Thyroid gland (tissue), 4 donors: ENCODE data around the gene TMEM258. TPM values are rescaled to one million over a fixed set of nuclear protein-coding genes. Genes with fewer than 3 reads are reported as not detected.

ENCODE experiments used
- DNase-seq, 2 donors: peaks; one replicate each; pipeline ENCODE4 v3.0.0-alpha.2; 2019
- H3K27ac ChIP-seq, 3 donors: fragments of 200-600 bp; sonication (generic); 1 replicate in 2 of 3; 2 replicates in 1 of 3; pipeline ENCODE4 v1.5.1; 2016 to 2019; ENCODE audit warnings: mild to moderate bottlenecking in 1 of 3, moderate library complexity in 1 of 3
- H3K27me3 ChIP-seq: fragments of 200-600 bp; sonication (generic); one replicate; pipeline ENCODE4 v1.5.1; 2019
- H3K36me3 ChIP-seq, 2 donors: fragments of 200-600 bp; sonication (generic); one replicate each; pipeline ENCODE4 v1.5.1; 2016 to 2019
- H3K4me1 ChIP-seq, 2 donors: fragments of 200-600 bp; sonication (generic); one replicate each; pipeline ENCODE4 v1.5.1; 2017 to 2019
- H3K4me3 ChIP-seq, 3 donors: fragments of 200-600 bp; sonication (generic); replicated peaks in 1 of 3; 1 replicate in 2 of 3; 2 replicates in 1 of 3; pipeline ENCODE4 v1.5.1; 2016; ENCODE audit warnings: mild to moderate bottlenecking in 1 of 3
- H3K9me3 ChIP-seq: fragments of 200-600 bp; sonication (generic); one replicate; pipeline ENCODE4 v1.5.1; 2017
- POLR2A ChIP-seq, 2 donors: fragments of 450-650 bp; IDR thresholded peaks; one replicate each; pipeline ENCODE4 v1.6.1; 2017; ENCODE audit warnings: antibody characterized with exemption in 2 of 2, mild to moderate bottlenecking in 2 of 2, moderate library complexity in 1 of 2
- WGBS, 2 donors: methylation state at CpG; one replicate each; pipeline ENCODE4 v1.1.5; 2017; 5-methylcytosine and 5-hydroxymethylcytosine counted together
- intact Hi-C: fragments of 100-400 bp; cut with DNase I; formaldehyde crosslinking; loops from one replicate; pipeline ENCODE4 v1.15.1; 2023
- total RNA-seq, 4 donors: library from RNA; depleted of rRNA; stranded (reverse); fragments of >200 nt; gene quantifications; one replicate each; pipeline ENCODE4 v1.2.3, GENCODE V29; 2016
- TF ChIP-seq, protein P1 (sequence below), 6 experiments: fragments of 200-600 bp in 3 of 6; fragments of 450-650 bp in 3 of 6; sonication (generic) in 3 of 6; IDR thresholded peaks; one replicate each; pipeline ENCODE4 v1.5.1; 2016 to 2019; ENCODE audit warnings: antibody characterized with exemption in 6 of 6, mild to moderate bottlenecking in 2 of 6, inconsistent platforms in 1 of 6, moderate library complexity in 1 of 6

TMEM258 gene
- 10 to 100 TPM; 28.0 to 57.9 (median 48.1) TPM for total RNA-seq

DNA sequence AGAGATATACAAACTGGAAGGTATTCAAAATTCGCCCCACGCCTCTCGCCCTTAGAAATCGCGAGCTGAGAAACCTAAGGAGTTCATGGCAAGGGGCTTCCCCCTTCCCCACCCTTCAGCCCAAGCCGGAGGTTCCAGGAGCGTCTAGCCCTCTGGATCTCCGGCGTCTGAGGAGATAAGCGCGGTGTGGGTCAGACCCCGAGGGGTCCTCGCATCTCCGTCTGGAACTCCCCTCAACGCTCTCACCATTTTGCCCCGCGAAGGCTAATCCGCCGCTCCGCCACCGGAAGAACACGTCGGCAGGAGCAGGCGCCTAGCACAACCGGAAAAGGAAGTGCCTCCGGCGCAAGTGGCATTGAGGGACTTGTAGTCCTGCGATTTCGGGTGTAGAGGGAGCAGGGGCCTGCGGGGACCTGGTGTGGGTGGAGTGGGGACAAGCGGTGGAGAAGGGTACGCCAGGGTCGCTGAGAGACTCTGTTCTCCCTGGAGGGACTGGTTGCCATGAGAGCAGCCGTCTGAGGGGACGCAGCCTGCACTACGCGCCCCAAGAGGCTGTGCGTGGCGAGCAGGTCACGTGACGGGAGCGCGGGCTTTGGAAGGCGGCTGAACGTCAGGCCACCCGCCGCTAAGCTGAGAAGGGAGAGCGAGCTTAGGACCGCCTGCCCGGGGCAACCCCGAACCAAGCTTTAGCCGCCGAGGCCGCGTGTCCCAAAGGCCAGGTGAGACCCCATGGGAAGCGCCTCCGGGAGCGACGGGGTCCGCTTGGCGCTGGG, at the start of gene TMEM258, which contains the start of gene FEN1:
Gene TMEM258 (minus strand): TSS at position 290 of the 773 bp plus-strand sequence. CDS start 41 bp downstream, at position 249.
Gene FEN1 (plus strand): TSS at position 602 of the 773 bp plus-strand sequence. CDS start 2,451 bp downstream, outside the sequence.
- Histone ChIP-seq H3K36me3 (peaks cover 25 to 28% of the 10 kb centered on the region in 2 donors), H3K9me3 (no peaks in the 10 kb centered on the region), H3K27ac (peak within 1 kb of the TSS; percentile 91 to 98 (median 96)), H3K27me3 (no peaks in the 10 kb centered on the region), H3K4me3 (peak within 1 kb of the TSS; percentile 68 to 83 (median 75)), H3K4me1 (peaks cover 6 to 22% of the 10 kb centered on the region in 2 donors)
- intact Hi-C loops, result loop anchor here (5.0 kb wide), 1 partner anchor 315 kb away; no protein-coding TSS in a partner anchor
- peak; percentile 89 to 90 for DNase-seq
- peak in 1 of 2 donors; percentile 68 for TF ChIP-seq POLR2A (IDR thresholded peaks at IDR 0.05)
- TF ChIP-seq, protein P1, sequence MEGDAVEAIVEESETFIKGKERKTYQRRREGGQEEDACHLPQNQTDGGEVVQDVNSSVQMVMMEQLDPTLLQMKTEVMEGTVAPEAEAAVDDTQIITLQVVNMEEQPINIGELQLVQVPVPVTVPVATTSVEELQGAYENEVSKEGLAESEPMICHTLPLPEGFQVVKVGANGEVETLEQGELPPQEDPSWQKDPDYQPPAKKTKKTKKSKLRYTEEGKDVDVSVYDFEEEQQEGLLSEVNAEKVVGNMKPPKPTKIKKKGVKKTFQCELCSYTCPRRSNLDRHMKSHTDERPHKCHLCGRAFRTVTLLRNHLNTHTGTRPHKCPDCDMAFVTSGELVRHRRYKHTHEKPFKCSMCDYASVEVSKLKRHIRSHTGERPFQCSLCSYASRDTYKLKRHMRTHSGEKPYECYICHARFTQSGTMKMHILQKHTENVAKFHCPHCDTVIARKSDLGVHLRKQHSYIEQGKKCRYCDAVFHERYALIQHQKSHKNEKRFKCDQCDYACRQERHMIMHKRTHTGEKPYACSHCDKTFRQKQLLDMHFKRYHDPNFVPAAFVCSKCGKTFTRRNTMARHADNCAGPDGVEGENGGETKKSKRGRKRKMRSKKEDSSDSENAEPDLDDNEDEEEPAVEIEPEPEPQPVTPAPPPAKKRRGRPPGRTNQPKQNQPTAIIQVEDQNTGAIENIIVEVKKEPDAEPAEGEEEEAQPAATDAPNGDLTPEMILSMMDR (IDR thresholded peaks at IDR 0.05), result peak in 2 of 6 experiments; percentile 24 to 40
- WGBS, 2 donors, result 0 to 1% methylated on average over 10 to 24 of the region's 61 CpGs

DNA sequence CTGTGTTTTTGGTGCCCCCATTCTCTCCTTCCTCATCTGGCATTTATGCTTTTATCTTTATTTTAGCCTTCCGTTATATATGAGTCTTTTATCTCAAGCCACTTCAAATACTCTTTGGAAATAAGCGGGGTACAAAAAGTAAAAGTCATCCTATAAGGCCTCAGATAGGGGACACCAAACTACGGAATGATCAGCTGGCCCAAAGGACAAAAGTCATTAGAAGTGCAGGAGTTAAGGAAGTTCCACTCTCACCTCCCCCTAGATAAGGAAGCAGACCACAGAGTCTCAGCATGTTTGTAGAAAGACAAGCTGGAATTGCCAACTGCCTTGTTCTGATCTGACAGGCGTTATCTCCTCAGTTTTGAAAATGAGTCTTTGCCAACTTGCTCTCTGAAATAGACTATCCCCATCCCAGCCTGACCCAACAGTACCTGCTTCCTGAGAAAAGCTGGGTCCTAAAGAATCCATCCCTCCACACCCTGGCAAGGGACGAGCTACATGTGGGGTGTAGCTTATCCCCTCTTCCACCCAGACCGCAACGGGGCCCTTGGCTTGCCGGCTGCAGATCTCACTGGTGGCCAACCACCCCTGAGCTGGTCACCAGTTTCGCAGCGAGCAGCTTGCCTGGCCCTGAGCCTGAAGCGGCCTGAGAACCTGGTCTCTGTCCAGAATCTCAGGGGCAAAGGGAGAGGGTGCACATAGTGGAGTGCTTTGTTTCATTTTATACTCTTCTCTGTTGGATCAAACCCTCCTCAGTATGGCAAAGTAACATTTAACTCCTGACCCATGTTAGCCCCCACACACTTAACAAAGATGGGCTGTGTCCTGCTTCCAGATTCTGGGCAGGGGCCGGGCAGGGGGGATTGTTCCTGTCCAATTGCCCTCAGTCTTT, 49.5 kb upstream of the TMEM258 start:
- intact Hi-C loops, result no loop called here
- no peak for DNase-seq
- 92% methylated on average over 12 of the region's 12 CpGs for WGBS, 2 donors
- Histone ChIP-seq H3K4me3 (no peak overlapping the region), H3K9me3 (no peaks in the 10 kb centered on the region), H3K36me3 (no peaks in the 10 kb centered on the region), H3K27me3 (no peaks in the 10 kb centered on the region), H3K27ac (no peak overlapping the region), H3K4me1 (no peaks in the 10 kb centered on the region)
- TF ChIP-seq POLR2A (IDR thresholded peaks at IDR 0.05), result no peak
- TF ChIP-seq, protein P1 (IDR thresholded peaks at IDR 0.05), result no peak

DNA sequence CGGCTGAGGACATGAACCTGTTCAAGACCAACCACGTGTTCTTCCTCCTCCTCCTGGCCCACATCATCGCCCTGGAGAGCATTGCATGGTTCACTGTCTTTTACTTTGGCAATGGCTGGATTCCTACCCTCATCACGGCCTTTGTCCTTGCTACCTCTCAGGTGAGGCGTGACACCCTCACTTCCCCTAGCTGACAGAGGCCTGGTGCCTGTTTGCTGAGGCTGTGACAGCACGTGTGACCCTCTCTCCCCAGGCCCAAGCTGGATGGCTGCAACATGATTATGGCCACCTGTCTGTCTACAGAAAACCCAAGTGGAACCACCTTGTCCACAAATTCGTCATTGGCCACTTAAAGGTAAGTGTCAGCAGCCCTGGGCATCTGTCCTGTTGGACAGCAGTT, 48.0 kb upstream of the TMEM258 start:
- H3K27ac ChIP-seq, result no peak overlapping the region
- no peaks in the 10 kb centered on the region for H3K4me1 ChIP-seq
- no peak for DNase-seq
- H3K27me3 ChIP-seq, result no peaks in the 10 kb centered on the region
- TF ChIP-seq POLR2A (IDR thresholded peaks at IDR 0.05), result no peak
- TF ChIP-seq, protein P1 (IDR thresholded peaks at IDR 0.05), result no peak
- H3K4me3 ChIP-seq, result no peak overlapping the region
- intact Hi-C loops, result no loop called here
- H3K9me3 ChIP-seq, result no peaks in the 10 kb centered on the region
- WGBS, 2 donors, result 90 to 92% methylated on average over 7 of the region's 7 CpGs
- no peaks in the 10 kb centered on the region for H3K36me3 ChIP-seq

DNA sequence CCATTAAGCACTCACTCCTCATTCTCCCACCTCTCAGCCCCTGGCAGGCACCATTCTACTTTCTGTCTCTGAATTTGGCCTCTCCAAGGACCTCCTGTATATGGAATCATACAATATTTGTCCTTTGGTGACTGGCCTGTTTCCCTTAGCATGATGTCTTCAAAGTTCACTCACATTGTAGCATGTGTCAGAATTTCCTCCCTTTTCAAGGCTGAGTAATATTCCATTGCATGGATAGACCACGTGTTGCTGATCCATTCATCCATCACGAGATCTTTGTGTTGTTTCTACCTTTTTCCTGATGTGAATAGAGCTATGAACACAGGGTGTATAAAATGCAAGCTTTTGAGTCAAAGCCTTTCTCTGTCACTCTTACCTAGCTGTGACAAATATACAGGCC, 47.3 kb upstream of the TMEM258 start:
- H3K4me3 ChIP-seq, result no peak overlapping the region
- WGBS, 2 donors, result 97 to 100% methylated on average over 2 of the region's 2 CpGs
- no peak for DNase-seq
- peaks cover 0 to 3% of the 10 kb centered on the region in 2 donors for H3K4me1 ChIP-seq
- no peaks in the 10 kb centered on the region for H3K27me3 ChIP-seq
- intact Hi-C loops, result no loop called here
- TF ChIP-seq, protein P1 (IDR thresholded peaks at IDR 0.05), result no peak
- TF ChIP-seq POLR2A (IDR thresholded peaks at IDR 0.05), result no peak
- H3K9me3 ChIP-seq, result no peaks in the 10 kb centered on the region
- no peaks in the 10 kb centered on the region for H3K36me3 ChIP-seq
- H3K27ac ChIP-seq, result no peak overlapping the region
